Umbilical cord (tissue), 2 donors: ENCODE data around the gene HSD17B12. TPM values are rescaled to one million over a fixed set of nuclear protein-coding genes. Genes with fewer than 3 reads are reported as not detected.
"Not testable (repeated sequence)": the region's sequence is repeated elsewhere in the genome, so short reads cannot be mapped to it uniquely, and the experiment has no call there.

ENCODE experiments used
- DNase-seq: peaks from one replicate; pipeline ENCODE4 v3.0.0-alpha.2; 2015; ENCODE audit warnings: low spot score
- total RNA-seq: library from RNA; depleted of rRNA; stranded (reverse); fragments of >200 nt; gene quantifications from one replicate; pipeline ENCODE4 v1.2.3, GENCODE V29; 2014; ENCODE audit warnings: low replicate concordance; ENCODE audit not compliant: insufficient read depth

The HSD17B12 gene
- total RNA-seq, 1 donor from 2014 or later: 116 TPM

DNA sequence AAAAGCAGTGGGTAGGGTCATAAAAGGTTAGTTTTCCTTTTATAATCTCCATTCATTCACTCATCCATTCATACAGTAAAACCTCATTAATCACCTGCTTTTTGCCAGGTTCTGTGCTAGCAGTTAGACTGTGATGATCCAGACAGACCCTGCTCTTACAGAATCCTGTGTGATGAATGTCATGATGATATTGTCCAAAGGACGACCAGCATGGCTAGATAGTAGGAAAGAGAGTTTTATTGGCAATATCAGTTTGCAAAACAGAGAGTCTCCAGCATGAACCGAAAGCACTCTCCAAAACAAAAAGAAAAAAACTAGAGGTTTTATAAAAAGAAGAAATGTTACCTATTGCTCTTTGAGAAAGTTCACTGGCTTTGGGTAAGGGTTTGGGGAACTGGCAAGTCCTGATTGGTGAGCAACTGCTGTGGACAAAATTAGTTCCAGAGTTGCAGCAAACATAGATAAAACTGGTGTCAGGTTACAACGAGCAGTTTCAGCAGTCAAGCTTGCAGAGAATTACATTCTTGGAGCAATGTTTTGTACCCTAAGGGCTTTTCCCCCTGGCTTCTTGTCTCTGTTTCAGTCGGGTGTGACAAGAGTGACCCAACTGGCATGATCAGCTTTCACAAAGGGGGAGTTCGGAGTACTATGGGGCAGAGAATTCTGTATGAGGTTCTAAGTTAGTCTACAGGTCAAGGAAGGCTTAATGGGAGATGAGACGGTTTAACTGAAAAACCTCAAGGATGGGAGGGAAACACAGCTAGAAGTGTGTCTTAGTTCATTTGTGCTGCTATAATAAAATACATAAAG lies 58.3 kb downstream of the HSD17B12 start:
- DNase-seq: peak; percentile 80

DNA sequence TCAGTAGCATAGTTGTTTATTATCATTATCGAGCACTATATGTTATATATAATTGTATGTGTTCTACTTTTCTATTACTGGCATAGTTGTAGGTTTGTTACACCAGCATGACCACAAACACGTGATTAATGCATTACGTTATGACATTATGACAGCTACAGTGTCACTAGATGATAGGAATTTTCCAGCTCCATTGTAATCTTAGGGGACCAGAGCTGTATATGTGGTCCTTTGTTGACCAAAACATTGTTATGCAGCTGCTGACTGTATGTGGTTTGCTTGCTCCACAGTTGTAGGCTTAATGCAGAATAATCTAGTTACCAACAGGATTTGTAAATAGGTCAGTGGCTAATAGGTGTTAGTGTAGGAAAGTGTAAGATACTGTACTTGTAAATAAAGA lies 66.1 kb downstream of the HSD17B12 start:
- DNase-seq: no peak

DNA sequence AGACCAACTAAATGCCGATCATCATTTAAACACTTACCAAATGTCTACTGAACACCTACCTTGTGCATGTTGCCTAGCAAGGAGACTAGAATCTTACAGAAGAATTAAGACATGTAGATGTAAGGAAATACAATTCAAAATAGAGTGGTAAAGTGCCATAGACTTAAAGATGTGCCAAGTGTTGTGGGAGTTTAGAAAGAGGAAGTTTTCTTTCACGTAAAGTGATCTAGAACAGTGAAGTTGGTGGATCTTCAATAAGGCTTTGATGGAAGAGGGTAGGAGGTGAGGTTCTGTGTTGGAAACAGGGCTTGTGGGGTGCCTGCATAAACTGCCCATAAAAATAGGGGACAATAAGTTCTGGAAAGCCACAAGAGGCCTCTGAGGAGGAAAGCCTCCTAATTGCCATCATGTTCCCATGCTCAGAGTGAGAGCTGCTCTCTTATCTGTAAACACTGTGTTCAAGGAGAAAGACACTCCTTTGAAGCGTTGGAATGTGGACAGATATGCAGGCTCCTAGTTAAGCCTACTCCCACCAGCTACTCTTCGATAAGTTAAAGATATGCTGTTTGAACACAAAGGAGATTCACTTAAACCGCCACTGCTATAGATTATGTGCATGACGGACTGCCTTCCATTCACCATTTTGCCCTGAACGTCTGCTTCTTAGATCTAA lies 66.7 kb downstream of the HSD17B12 start:
- DNase-seq: no peak

DNA sequence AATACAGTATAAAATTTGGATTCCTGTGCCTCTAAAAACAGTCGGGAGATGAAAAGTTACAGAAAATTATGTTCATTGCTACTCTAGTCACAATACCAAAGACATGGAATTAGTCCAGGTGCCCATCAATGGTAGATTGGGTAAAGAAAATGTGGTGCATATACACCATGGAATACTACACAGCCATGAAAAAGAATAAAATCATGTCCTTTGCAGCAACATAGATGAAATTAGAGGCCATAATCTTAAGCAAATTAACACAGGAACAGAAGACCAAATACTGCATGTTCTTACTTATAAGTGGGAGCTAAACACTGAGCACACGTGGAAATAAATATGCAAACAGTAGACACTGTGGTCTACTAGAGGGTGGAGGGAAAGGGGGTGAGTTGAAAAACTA lies 67.6 kb downstream of the HSD17B12 start:
- no peak for DNase-seq

DNA sequence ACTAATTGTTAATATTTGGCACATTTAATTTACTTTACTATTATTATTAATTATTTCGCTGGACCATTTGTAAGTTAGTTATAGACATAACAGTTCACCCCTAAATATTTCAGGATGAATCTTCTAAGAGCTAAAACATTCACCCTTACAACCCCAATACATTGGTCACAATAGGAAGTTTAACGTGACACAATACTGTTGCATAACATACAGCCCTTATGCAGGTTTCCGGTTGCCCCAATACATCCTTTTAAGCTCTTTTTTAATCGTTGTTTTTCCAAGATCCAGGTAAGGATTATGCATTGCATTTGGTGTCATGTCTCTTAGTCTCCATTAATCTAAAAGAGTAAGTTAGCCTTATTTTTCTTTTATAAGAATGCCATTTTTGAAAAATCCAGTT lies 71.2 kb downstream of the HSD17B12 start:
- DNase-seq: no peak

DNA sequence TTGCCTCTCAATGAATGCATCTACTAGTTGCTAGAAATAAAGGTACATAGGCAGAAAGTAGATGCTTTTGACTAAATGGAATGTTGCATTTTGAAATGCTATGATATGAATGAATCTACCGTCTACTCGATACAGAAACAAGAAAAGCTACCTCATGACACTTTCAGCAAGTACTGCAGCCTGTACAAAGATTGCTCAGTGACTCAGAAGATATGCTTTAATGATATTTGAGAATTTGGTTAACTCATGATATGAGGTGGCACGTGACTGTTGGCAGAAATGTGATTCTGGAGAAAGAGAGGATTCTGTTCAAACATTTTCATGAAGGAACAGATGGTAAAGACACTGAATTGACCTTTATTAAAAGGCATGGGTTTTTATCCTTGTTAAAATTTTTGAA lies 76.0 kb downstream of the HSD17B12 start:
- DNase-seq: no peak

DNA sequence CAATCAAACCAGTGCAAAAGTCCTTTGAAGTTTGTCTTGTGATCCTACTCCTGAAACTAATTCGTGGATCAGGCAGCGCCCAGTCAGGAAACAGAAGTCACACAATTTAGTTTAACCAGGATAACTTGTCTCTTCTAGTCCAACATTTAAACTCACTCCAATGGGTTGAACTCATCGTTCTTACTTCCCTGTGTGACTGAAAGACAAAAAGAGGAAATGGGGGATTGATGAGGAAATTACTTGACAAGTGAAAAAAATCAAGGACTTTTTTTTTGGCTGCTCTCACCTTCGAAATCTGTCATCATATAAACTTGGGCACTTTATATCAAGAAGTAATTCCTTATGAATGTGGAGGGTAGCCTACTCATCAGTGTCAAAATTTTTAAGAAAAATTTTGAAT lies 78.4 kb downstream of the HSD17B12 start:
- DNase-seq: no peak

DNA sequence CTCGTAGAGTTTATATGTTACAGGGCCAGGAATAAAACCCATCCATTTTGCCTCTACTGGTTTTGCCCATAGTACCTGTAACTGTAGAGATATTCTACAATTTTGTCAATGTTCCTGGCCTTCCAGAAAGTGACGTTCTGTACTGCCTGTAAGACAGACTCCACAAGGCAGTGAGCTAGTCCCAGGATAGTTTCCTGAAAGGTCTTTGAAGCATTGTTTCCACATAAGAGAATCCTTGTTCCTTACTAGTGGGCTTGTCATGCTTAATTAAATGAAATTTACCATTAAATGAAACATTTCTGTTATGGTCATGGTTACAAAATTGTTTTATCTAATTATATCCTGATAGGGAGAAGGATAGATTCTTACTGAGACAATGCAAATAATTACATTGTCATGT lies 80.4 kb downstream of the HSD17B12 start:
- no peak for DNase-seq

DNA sequence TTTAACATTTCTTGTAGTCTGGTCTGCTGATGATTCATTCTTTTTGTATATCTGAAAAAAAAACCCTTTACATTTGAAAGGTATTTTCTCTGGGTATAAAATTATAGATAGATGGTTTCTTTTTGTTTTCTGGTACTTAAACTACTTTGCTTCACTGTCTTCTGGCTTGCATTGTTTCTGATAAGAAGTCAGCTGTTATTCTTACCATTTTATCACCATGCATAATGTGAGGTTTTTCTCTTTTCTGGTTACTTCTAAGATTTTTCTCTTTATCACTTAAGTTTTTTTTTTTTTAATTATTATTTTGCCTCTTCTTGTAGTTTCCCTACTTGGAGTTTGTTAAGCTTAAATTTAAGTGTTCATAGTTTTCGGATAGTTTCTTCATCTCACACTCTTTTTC lies 84.7 kb downstream of the HSD17B12 start:
- DNase-seq: no peak

DNA sequence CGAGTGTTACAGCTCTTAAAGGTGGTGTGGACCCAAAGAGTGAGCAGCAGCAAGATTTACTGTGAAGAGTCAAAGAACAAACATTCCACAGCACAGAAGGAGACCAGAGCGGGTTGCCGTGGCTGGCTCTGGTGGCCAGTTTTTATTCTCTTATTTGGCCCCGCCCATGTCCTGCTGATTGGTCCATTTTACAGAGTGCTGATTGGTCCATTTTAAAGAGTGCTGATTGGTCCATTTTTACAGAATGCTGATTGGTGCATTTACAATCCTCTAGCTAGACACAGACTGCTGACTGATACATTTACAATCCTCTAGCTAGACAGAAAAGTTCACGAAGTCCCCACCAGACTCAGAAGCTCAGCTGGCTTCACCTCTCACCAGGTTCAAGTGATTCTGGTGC lies 88.1 kb downstream of the HSD17B12 start:
- DNase-seq: not testable (repeated sequence)

DNA sequence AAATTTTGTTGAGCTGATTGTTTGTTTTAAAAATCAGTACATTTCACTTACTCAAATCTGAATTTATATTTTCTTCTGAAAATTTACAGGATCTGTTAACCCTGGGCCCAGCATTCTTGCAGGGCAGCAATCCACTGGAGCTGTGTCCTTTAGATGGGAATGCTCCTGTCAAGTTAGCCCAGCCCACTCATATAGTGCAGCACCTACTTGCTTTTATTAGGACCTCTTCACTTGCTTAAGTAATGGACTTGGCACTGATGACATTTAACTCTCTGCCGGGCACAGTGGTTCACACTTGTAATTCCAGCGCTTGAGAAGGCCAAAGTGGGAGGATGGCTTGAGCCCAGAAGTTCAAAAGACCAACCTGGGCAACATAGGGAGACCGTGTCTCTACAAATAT lies 89.6 kb downstream of the HSD17B12 start:
- no peak for DNase-seq

DNA sequence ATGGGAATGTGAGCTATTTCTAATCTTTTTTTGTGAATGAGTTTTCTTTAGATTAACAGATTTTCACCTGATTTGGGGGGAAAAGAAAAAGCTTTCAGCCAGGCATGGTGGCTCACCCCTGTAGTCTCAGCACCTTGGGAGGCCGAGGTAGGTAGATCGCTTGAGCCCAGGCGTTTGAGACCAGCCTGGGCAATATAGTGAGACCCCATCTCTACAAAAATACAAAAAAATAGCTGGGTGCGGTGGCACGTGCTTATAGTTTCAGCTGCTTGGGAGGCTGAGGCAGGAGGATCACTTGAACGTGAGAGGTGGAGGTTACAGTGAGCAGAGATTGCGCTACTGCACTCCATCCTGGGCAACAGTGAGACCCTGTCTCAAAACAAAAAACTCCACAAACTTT lies 92.2 kb downstream of the HSD17B12 start:
- no peak for DNase-seq

DNA sequence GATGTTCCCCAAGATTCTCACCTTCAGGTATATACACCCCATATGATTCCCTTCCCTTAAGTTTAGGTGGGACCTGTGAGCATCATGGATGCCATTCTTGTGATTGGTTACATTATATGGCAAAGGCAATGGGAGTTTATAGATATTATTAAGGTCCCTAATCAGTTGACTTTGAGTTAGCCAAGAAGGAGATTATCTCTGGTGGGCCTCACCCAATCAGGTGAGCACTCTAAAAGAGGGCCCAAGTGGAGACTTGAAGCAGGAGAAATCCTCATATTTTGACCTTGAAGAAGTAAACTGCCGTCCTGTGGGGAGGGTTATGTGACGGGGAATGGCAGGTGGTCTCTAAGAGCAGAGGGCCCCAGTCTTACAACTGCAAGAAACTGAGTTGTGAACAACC lies 94.2 kb downstream of the HSD17B12 start:
- DNase-seq: no peak

DNA sequence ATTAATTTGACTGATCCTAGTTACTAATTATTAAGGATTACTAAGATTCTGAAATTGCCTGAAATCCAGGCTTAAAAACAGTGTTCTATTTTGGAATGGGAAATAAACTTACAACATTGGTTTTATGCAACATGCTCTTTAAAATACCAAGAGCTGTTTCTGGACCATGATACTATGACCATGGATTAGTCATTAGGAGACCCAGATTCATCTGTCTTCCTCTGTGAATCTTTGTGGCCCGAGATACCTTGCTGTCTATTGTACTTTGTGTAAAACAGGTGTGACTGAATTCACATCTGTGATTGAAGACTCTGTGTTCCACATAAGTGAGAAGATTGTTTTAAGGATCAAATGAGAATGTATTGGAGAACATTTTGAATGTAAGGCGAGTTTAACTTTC lies 98.8 kb downstream of the HSD17B12 start:
- no peak for DNase-seq

DNA sequence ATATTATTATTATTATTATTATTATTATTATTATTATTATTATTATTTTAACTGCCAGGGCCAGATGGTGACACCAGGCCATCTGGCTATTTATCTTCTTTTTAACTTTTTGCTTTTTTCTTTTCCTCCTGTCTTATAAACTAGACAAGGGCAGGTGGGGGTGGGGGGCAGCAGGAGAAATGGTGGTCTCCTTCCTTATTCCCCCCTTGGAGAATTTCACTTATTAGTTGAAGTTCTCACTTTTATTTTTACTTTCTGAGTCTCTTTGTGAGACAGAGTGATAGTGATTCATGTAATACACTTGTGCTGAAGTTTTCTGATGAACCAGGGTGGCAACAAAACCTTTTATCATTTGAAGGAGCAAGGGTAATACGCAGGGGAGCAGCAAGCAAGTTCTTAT lies 103.8 kb downstream of the HSD17B12 start:
- DNase-seq: no peak

DNA sequence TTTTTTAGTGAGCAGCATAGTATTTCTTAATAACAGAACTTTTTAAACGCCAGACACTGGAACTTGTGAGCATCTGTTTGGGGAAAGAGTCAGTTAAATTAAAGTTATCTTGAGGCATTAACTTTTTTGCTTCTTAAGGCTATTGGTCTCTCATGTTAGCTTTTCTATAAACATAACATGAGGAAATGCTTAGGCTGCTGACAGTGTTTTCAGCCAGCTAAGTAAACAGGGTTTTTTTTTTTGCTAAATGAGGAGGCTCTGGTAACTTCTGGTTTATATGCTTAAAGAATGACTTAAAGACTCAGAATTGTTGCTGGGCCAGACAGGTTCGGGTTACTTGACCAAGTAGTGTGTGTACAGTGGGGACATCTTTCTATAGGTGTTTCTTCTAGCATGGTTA lies 104.3 kb downstream of the HSD17B12 start:
- DNase-seq: no peak

DNA sequence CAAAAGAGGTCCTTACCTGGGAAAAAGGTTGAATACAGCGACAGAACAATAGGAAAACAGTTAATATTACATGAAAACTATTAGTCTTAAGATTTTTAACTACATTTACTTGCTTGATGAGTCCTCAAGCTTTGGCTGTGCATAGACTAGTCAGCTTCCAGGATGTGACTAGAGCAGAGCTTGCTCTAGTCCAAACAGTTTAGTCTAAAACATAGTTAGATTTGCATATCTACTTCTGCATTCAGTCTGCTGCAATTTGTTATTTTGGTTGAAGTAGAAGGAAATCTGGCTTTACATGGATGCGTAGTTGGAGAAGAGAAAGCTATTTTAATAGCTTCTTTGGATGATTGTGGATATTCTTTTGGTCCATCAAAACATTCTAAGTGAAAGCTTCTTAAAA lies 104.8 kb downstream of the HSD17B12 start:
- no peak for DNase-seq

DNA sequence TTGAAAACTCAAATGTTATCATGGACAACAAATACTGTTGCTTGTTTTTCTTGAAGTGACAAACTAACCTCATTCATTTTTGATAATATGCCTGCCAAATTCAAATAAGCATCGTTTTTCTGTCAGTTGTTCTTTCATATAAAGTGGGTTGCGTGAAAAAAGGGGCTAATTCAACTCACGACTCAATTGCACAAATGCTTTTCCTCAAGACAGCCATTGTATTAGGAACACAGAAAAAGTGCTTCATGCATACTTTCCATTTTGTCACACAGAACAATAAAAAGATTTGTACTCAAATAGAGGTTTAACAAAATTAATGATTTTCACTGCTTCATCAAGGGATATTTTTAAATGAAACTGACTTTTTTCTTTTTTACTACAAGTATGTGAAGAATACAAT lies 105.5 kb downstream of the HSD17B12 start:
- no peak for DNase-seq

DNA sequence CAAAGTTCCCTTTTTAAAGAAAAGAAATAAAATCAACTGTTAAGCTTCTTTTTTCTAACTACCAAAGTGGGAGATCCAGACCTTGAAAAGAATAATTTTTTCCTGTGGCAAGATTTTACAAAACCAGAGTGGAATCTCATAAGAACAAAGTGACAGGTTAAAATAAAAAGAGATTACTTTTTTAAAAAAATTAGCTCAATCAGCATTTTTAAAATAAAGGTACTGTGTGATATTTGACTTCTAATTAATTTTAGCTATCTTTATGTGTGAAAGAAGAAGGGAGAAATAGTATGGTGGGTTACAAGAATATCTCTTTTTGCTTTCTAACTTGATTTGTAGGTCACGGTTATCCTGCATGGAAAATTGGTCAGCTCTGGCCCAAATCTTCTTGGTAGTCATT lies 107.3 kb downstream of the HSD17B12 start:
- no peak for DNase-seq

DNA sequence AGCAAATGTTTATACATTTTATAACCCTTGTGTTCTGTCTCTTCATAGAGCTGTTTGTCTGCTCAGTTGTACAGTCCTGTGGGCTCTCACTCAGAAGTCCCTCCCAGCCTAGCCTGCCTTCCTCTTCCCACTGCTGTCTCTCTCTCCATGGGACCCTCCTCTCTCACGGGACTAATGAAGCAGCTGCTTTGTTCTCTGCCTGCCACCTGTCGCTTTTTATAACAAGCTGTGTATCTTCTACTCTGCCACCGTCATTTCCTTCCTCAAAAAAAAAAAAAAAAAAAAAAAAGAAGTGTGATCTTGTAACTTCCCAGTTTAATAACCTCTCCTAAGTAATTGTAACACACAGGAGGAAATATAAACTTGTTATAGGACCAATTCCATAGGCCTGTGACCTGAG lies 107.9 kb downstream of the HSD17B12 start:
- DNase-seq: no peak

DNA sequence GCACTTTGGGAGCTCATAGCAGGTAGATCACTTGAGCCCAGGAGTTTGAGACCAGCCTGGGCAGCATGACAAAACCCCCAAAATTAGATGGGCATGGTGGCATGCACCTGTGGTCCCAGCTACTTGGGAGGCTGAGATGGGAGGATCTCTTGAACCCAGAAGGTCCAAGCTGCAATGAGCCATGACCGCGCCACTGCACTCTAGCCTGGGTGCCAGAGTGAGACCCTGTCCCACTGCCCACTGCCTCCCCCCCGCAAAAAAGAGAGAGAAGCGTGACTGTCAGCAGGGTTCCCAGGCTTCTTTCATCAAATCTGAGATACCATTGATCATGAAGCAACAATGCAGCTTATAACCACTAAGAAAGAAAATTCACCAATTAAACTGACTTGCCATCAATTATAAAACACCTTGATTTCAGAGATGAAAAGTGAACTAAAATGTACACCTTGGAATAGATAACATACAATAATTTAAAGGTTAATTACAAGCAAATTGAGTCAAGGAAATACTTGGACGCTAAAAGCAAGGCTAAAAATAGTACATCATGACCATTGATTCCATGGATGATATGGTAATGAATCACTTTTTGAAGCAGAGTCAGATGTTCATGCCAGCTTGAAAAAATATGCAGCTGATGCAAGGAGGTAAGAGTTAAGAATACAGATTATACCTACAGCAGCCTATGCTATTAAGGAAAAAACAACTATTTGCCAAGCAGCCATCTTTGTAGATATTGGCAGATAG lies 109.3 kb downstream of the HSD17B12 start:
- DNase-seq: no peak

DNA sequence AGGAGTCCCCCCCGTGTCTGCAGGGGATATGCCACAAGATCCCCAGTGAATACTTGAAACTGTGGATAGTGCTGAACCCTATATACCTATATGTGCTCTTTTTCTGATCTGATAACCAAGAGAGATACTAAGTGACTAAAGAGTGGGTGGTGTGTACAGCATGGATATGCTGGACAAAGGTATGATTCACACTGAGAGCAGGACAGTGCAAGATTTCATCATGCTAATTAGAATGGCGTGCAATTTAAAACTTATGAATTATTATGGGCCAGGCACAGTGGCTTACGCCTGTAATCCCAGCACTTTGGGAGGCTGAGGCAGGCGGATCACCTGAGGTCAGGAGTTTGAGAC lies 109.9 kb downstream of the HSD17B12 start:
- no peak for DNase-seq

DNA sequence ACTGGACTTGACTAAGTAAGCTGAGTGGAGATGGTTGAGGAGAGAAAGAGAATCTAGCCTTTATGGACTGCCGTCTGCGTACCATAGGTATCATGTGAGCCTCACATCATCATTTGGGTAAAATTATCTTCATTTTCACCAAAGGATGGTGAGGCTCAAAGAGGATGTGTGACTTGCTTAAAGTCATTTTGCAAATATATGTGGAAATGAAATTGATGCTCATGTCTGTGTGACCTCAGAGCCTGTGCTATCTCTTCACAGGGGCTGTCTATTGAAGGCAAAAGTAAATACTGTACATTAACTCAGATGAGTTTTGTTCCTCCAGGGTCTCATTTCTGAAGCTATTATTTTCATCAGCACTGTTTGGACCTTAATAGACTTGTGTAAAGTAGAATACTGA lies 116.8 kb downstream of the HSD17B12 start:
- DNase-seq: no peak
